Measurements from ENCODE around the gene B3GNT5.

DNA sequence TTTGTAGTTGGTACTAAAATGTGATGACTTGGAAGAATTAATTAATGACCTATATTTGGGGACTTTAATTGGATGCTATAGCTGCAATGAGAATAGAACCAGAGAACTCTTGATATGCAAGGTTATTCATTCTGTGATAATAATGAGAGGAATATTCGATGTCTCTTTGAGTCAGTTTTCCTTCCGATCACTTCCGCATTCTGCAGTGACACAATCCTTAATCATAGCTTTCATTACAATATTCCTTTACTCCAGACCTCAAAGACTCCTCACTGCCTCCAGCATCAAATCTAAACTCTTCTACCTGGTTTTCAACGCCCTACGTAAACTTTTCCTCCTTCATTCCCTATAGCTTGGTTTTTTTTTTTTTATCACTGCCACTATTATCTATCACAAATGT, 21.6 kb downstream of the B3GNT5 start:
- no peak for TF ChIP-seq FOS (IDR thresholded peaks at IDR 0.05; ENCODE audit: borderline replicate concordance, extremely low read depth, insufficient read length)
- no peak for TF ChIP-seq FOXM1 (IDR thresholded peaks at IDR 0.05; ENCODE audit: low read depth, low read length)
- no peak for TF ChIP-seq STAT3 (IDR thresholded peaks at IDR 0.05; ENCODE audit: low read depth, low read length)
- TF ChIP-seq, protein P1, sequence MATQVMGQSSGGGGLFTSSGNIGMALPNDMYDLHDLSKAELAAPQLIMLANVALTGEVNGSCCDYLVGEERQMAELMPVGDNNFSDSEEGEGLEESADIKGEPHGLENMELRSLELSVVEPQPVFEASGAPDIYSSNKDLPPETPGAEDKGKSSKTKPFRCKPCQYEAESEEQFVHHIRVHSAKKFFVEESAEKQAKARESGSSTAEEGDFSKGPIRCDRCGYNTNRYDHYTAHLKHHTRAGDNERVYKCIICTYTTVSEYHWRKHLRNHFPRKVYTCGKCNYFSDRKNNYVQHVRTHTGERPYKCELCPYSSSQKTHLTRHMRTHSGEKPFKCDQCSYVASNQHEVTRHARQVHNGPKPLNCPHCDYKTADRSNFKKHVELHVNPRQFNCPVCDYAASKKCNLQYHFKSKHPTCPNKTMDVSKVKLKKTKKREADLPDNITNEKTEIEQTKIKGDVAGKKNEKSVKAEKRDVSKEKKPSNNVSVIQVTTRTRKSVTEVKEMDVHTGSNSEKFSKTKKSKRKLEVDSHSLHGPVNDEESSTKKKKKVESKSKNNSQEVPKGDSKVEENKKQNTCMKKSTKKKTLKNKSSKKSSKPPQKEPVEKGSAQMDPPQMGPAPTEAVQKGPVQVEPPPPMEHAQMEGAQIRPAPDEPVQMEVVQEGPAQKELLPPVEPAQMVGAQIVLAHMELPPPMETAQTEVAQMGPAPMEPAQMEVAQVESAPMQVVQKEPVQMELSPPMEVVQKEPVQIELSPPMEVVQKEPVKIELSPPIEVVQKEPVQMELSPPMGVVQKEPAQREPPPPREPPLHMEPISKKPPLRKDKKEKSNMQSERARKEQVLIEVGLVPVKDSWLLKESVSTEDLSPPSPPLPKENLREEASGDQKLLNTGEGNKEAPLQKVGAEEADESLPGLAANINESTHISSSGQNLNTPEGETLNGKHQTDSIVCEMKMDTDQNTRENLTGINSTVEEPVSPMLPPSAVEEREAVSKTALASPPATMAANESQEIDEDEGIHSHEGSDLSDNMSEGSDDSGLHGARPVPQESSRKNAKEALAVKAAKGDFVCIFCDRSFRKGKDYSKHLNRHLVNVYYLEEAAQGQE (IDR thresholded peaks at IDR 0.05; ENCODE audit: low read depth, low read length): no peak
- TF ChIP-seq, protein P2, sequence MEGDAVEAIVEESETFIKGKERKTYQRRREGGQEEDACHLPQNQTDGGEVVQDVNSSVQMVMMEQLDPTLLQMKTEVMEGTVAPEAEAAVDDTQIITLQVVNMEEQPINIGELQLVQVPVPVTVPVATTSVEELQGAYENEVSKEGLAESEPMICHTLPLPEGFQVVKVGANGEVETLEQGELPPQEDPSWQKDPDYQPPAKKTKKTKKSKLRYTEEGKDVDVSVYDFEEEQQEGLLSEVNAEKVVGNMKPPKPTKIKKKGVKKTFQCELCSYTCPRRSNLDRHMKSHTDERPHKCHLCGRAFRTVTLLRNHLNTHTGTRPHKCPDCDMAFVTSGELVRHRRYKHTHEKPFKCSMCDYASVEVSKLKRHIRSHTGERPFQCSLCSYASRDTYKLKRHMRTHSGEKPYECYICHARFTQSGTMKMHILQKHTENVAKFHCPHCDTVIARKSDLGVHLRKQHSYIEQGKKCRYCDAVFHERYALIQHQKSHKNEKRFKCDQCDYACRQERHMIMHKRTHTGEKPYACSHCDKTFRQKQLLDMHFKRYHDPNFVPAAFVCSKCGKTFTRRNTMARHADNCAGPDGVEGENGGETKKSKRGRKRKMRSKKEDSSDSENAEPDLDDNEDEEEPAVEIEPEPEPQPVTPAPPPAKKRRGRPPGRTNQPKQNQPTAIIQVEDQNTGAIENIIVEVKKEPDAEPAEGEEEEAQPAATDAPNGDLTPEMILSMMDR (IDR thresholded peaks at IDR 0.05 in 2 of 3, conservative IDR thresholded peaks at IDR 0.05 in 1 of 3; ENCODE audit: control insufficient read depth in 2 of 3, extremely low read depth in 1 of 3, insufficient read depth in 1 of 3, low read depth in 3 of 3, low read length in 3 of 3): no peak
- TF ChIP-seq ZNF217 (IDR thresholded peaks at IDR 0.05): no peak
- TF ChIP-seq GABPA (IDR thresholded peaks at IDR 0.05; ENCODE audit: low read depth): no peak
- TF ChIP-seq POLR2A (IDR thresholded peaks at IDR 0.05; ENCODE audit: low read depth, low read length): no peak
